Type B pancreatic cell (in vitro differentiated cells): Measurements from ENCODE around the gene CCL14. TPM values are rescaled to one million over a fixed set of nuclear protein-coding genes. Genes with fewer than 3 reads are reported as not detected.

Experiments
- DNase-seq: peaks from one replicate; pipeline ENCODE4 v3.0.0; 2021; ENCODE audit warnings: mixed read lengths; ENCODE audit not compliant: unreplicated experiment; ENCODE audit errors: extremely low spot score
- H3K27ac Mint-ChIP-seq: 2 replicates; pipeline ENCODE4 v1.8.0; 2021; ENCODE audit warnings: mild to moderate bottlenecking, mixed read lengths
- H3K27me3 Mint-ChIP-seq: 2 replicates; pipeline ENCODE4 v1.8.0; 2021; ENCODE audit warnings: mixed read lengths
- H3K36me3 Mint-ChIP-seq: 2 replicates; pipeline ENCODE4 v1.8.0; 2021; ENCODE audit warnings: mixed read lengths
- H3K4me1 Mint-ChIP-seq: one replicate; pipeline ENCODE4 v1.8.0; 2021; ENCODE audit warnings: mixed read lengths; ENCODE audit not compliant: unreplicated experiment
- H3K4me3 Mint-ChIP-seq: 2 replicates; pipeline ENCODE4 v1.8.0; 2021; ENCODE audit warnings: mild to moderate bottlenecking, mixed read lengths
- H3K9me3 Mint-ChIP-seq: 2 replicates; pipeline ENCODE4 v1.8.0; 2021; ENCODE audit warnings: mixed read lengths
- total RNA-seq: library from RNA; stranded (reverse); gene quantifications from 2 replicates; pipeline ENCODE4 v1.2.1, GENCODE V29; 2021; ENCODE audit warnings: low replicate concordance
- TF ChIP-seq, protein P1 (sequence below): fragments of 200-600 bp; sonication (generic); conservative IDR thresholded peaks from 2 replicates; pipeline ENCODE4 v1.5.0; 2021; ENCODE audit warnings: antibody characterized with exemption, mild to moderate bottlenecking

The CCL14 gene
- total RNA-seq, 1 donor from 2014 or later, result not detected

DNA sequence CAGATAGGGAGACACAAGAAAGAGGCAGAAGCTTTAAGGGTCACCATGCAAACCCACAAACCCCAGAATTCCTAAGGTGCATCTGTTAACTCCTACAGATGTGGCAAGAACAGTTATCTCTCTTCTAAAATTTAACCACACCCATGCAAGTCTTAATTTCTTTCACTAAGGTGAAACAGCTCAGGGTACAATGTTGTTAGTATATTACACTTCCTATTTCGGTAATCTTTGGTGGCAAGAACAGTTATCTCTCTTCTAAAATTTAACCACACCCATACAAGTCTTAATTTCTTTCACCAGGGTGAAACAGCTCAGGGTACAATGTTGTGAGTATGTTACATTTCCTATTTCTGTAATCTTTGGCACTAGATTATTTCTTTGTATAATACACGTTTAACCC lies 24.7 kb upstream of the CCL14 start:
- no peak for DNase-seq
- Mint-ChIP-seq H3K27ac (no peak overlapping the region), H3K36me3 (no peaks in the 10 kb centered on the region), H3K9me3 (peaks cover 4% of the 10 kb centered on the region), H3K4me3 (no peak overlapping the region), H3K27me3 (peaks cover 9% of the 10 kb centered on the region), H3K4me1 (peaks cover 4% of the 10 kb centered on the region)
- TF ChIP-seq, protein P1, sequence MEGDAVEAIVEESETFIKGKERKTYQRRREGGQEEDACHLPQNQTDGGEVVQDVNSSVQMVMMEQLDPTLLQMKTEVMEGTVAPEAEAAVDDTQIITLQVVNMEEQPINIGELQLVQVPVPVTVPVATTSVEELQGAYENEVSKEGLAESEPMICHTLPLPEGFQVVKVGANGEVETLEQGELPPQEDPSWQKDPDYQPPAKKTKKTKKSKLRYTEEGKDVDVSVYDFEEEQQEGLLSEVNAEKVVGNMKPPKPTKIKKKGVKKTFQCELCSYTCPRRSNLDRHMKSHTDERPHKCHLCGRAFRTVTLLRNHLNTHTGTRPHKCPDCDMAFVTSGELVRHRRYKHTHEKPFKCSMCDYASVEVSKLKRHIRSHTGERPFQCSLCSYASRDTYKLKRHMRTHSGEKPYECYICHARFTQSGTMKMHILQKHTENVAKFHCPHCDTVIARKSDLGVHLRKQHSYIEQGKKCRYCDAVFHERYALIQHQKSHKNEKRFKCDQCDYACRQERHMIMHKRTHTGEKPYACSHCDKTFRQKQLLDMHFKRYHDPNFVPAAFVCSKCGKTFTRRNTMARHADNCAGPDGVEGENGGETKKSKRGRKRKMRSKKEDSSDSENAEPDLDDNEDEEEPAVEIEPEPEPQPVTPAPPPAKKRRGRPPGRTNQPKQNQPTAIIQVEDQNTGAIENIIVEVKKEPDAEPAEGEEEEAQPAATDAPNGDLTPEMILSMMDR, result no peak

DNA sequence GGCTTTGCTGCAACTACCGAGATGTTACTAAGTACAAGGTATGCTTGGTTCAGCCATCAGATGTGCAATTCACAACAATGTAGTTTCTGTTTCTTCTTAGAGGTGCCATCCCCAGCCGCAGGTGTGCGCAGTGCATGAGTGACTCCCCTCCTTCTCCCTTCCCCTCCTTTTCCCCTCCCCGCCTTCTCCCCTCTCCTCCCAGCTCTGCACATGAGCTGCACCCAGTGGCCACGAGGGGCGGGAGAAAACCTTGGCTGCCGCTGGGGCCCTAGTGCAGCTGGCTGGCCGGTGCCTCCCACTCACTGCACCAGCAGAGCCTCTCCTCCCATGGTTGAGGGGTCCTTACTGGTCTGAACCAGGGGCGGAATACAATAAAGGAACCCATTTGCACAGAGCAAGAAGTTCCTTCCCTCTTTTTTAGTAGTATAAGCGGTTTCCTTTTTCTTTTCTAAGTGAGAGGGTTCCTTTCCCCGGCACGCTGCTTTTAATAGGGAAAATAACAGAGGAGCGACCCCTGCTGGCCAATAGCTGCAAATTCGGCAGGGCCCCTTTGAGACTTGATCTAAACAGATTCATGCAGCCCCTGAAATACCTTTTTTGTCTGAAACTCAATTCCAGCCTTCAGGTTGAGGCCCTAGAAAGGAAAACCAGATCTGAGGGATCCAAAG lies 22.6 kb upstream of the CCL14 start:
- Mint-ChIP-seq H3K9me3 (peaks cover 4% of the 10 kb centered on the region), H3K4me1 (peaks cover 9% of the 10 kb centered on the region)
- no peak for DNase-seq

DNA sequence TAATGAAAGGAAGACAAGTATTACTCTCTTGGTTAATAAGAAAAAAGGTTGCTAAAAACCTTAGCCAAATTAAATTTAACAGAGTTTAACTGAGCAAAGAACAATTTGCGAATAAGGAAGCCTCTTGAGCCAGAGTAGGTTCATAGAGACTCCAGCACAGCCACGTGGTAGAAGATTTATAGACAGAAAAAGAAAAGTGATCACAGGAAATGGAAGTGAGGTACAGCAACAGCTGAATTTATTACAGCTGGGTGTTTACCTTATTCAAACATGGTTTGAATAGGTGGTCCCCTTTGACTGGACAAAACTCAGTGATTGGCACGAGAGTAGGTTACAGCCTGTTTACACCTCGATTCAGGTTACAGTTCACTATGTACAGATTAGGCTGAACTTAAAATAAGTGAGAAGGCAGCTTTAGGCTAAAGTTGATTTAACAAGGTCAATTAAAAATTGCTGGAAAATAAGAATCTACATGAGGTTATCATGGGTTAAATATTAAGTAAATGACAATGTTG lies 18.1 kb upstream of the CCL14 start:
- H3K36me3 Mint-ChIP-seq, result no peaks in the 10 kb centered on the region
- peaks cover 16% of the 10 kb centered on the region for H3K4me1 Mint-ChIP-seq
- no peak overlapping the region for H3K27ac Mint-ChIP-seq
- DNase-seq, result no peak
- H3K4me3 Mint-ChIP-seq, result no peak overlapping the region
- TF ChIP-seq, protein P1, result no peak
- no peaks in the 10 kb centered on the region for H3K27me3 Mint-ChIP-seq
- no peaks in the 10 kb centered on the region for H3K9me3 Mint-ChIP-seq

More for the DNA sequence above, 22.6 kb upstream of the CCL14 start:
- H3K27me3 Mint-ChIP-seq, result peaks cover 8% of the 10 kb centered on the region
- no peaks in the 10 kb centered on the region for H3K36me3 Mint-ChIP-seq
- TF ChIP-seq, protein P1, result peak; percentile 69
- no peak overlapping the region for H3K27ac Mint-ChIP-seq
- no peak overlapping the region for H3K4me3 Mint-ChIP-seq

DNA sequence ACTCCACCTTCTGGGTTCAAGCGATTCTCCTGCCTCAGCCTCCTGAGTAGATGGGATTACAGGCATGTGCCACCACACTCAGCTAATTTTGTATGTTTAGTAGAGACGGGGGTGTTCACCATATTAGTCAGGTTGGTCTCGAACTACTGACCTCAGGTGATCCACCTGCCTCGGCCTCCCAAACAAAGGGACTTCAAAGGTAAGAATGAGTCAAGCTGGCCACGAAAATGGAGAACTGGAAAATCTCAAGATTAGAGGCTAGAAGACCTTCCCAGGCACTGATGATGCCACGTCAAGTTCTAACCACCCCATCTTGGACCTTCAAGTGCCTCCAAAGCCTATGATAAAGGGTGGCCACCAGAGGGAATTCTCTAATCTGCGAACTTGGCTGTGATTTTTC lies 16.1 kb upstream of the CCL14 start:
- TF ChIP-seq, protein P1, result no peak
- Mint-ChIP-seq H3K9me3 (no peaks in the 10 kb centered on the region), H3K4me1 (peaks cover 16% of the 10 kb centered on the region), H3K27me3 (peaks cover 7% of the 10 kb centered on the region), H3K36me3 (no peaks in the 10 kb centered on the region), H3K4me3 (no peak overlapping the region), H3K27ac (no peak overlapping the region)
- no peak for DNase-seq

DNA sequence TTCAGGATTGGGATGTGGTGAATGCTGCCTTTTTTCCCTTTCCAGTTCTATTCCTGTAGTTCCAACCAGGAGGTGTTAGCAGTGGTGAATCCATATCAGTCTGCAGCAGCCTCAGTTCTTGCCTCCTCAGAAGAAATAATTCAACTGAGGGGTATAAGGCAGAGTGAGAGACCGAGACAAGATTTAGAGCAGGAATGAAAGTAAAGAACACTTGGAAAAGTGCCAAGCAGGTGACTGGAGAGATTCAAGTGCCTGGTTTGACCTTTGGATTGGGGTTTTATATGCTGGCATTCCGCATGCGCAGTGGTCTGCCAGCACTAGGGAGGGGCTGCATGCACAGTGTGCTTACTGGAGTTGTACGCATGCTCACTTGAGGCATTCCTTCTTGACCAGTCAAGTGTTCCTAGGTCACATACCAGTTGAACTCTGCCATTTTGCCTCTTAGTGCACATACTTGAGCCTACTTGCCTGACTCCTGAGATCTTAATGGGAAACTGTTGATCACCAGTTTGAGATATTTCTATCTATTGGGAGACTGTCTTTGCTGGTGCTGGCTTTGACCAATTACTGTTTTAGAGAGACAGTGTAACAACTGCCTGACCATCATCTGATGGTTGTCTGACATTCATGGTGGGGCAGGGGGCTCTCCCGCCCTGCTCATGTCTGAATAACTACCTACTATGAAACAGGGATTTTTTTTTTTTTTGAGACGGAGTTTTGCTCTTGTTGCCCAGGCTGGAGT lies 15.5 kb upstream of the CCL14 start:
- DNase-seq, result no peak
- peak overlapping the region; percentile 29 for H3K27ac Mint-ChIP-seq
- H3K4me3 Mint-ChIP-seq, result peak overlapping the region; percentile 20

More for the DNA sequence above, 15.5 kb upstream of the CCL14 start:
- H3K27me3 Mint-ChIP-seq, result peaks cover 11% of the 10 kb centered on the region
- H3K4me1 Mint-ChIP-seq, result peaks cover 14% of the 10 kb centered on the region
- no peaks in the 10 kb centered on the region for H3K36me3 Mint-ChIP-seq
- no peaks in the 10 kb centered on the region for H3K9me3 Mint-ChIP-seq
- TF ChIP-seq, protein P1, result no peak
